ENCODE results near the gene KIAA1549. TPM values are rescaled to one million over a fixed set of nuclear protein-coding genes. Genes with fewer than 3 reads are reported as not detected.

Gene KIAA1549
- total and polyA plus RNA-seq, 10 of the 15 experiments (the other 5 are each of a cell fraction or from before 2014, with no cell fraction given), result 0.02 to 0.82 (median 0.22) TPM

DNA sequence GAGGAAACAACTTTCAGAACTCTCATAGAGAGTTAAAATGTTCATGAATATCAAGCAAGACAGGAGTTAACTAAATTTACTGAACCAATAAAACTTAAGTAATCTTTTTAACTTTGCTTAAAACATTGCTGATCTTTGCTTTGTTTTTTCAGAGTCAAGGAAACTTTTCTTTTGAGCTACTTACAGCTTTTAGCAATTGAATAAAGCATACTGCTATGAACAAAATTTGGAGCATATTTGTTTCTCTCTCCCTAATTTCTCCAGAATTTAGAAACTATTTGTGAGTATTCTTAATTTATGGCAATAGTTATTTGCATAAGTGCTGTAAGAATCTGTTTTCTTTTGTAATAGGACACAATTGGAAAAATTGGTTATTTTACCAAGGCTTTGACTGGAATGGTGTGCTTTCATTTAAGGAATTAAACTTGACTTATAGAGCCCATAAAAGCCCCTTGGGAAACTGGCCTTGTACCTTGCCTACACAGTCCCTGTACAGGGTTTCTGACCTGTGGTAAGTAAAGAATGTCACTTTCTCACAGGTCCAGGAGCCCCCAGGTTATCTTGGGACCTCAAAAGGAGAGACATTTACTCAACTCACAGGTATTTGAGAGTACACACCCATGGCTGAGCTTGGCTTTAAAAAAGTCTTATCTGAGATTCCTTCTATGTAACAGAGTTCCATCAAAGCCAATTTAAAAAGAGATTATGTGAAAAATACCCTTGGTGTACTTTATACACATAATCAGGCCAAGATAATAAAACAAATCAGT, 23.3 kb upstream of the KIAA1549 start:
- Histone ChIP-seq H3K79me2 (ENCODE audit: control insufficient read depth, insufficient read depth, low read length) (no peaks in the 10 kb centered on the region), H3K4me2 (ENCODE audit: control insufficient read depth, insufficient read depth) (no peak overlapping the region), H3K4me1 (ENCODE audit: control insufficient read depth, insufficient read depth, low read length) (no peaks in the 10 kb centered on the region), H4K20me1 (ENCODE audit: control insufficient read depth, insufficient read depth) (no peaks in the 10 kb centered on the region), H3K4me3 (no peak overlapping the region), H3K27me3 (replicated peaks in 1 of 2; ENCODE audit: control insufficient read depth in 2 of 2, insufficient read depth in 2 of 2, low read length in 1 of 2) (no peaks in the 10 kb centered on the region; a peak in 1 of 4 replicates), H3K27ac (ENCODE audit: control insufficient read depth, insufficient read depth) (no peak overlapping the region), H2AFZ (ENCODE audit: control insufficient read depth, low read depth, low read length) (no peak overlapping the region), H3K9ac (ENCODE audit: control insufficient read depth, insufficient read depth, low read length) (no peak overlapping the region), H3K36me3 (ENCODE audit: control insufficient read depth in 2 of 2, insufficient read depth in 2 of 2, low read length in 1 of 2) (no peaks in the 10 kb centered on the region), H3K9me3 (replicated peaks; ENCODE audit: control insufficient read depth, insufficient read depth, low read length) (no peaks in the 10 kb centered on the region)
- intact Hi-C loops (cut with micrococcal nuclease; ENCODE audit: unreplicated experiment) (no loop called here), in situ Hi-C loops (cut with MboI) (no loop called here)
- RAD21 ChIA-PET (ENCODE audit: unreplicated experiment), result no interaction called here
- CTCF ChIA-PET, result interaction anchor here (0.7 kb wide), 1 partner anchor 12 kb away, joined by 3 read pairs; no protein-coding TSS in a partner anchor
- FAIRE-seq (no peak), DNase-seq (ENCODE audit: low read depth, low spot score) (no peak), ATAC-seq (no peak)
- no TSS peak for BruUV-seq (replicated peaks)
- no peak for TF ChIP-seq KAT2A (conservative IDR thresholded peaks at IDR 0.05; ENCODE audit: control insufficient read depth, low read depth, low read length)
- SMC1A ChIA-PET (ENCODE audit: uncharacterized antibody, unreplicated experiment), result interaction anchor here (0.9 to 1.2 kb wide), 2 partner anchors 12 to 118 kb away, joined by 3 read pairs; no protein-coding TSS in a partner anchor
- POLR2A ChIA-PET, result no interaction called here

DNA sequence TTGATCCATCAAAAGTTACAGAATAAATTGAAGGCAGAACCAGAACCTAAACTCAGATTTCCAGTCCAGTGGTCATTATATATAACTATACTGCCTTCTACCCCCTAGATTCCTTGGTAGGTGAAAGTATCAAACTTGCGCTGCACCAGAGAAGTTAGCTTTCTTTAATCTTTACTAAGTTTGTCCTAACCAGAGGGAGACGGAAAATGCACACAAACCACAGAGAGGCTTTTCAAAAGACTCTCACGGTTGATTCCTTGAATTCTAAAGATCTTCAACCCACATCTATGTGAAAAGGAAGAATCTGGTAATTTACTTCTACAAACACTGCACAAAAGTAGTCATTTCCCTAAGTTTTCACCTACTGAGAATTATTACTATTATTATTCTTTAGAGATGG, 18.2 kb upstream of the KIAA1549 start:
- Histone ChIP-seq H4K20me1 (ENCODE audit: control insufficient read depth, insufficient read depth) (no peaks in the 10 kb centered on the region), H3K79me2 (ENCODE audit: control insufficient read depth, insufficient read depth, low read length) (no peaks in the 10 kb centered on the region), H3K4me1 (ENCODE audit: control insufficient read depth, insufficient read depth, low read length) (no peaks in the 10 kb centered on the region), H3K36me3 (ENCODE audit: control insufficient read depth in 2 of 2, insufficient read depth in 2 of 2, low read length in 1 of 2) (no peaks in the 10 kb centered on the region), H3K9me3 (replicated peaks; ENCODE audit: control insufficient read depth, insufficient read depth, low read length) (no peaks in the 10 kb centered on the region), H3K27me3 (replicated peaks in 1 of 2; ENCODE audit: control insufficient read depth in 2 of 2, insufficient read depth in 2 of 2, low read length in 1 of 2) (no peaks in the 10 kb centered on the region; a peak in 1 of 4 replicates), H3K9ac (ENCODE audit: control insufficient read depth, insufficient read depth, low read length) (no peak overlapping the region), H3K27ac (ENCODE audit: control insufficient read depth, insufficient read depth) (no peak overlapping the region), H3K4me3 (no peak overlapping the region), H3K4me2 (ENCODE audit: control insufficient read depth, insufficient read depth) (no peak overlapping the region), H2AFZ (ENCODE audit: control insufficient read depth, low read depth, low read length) (no peak overlapping the region)
- intact Hi-C loops (cut with micrococcal nuclease; ENCODE audit: unreplicated experiment) (no loop called here), in situ Hi-C loops (cut with MboI) (no loop called here)
- FAIRE-seq (no peak), ATAC-seq (no peak), DNase-seq (ENCODE audit: low read depth, low spot score) (no peak)
- WGBS (ENCODE audit: insufficient coverage, insufficient replicate concordance, low lambda C conversion rate, missing lambda C conversion rate), result 31% methylated on average over 3 of the region's 3 CpGs
- POLR2A ChIA-PET, result no interaction called here
- CTCF ChIA-PET, result no interaction called here
- RAD21 ChIA-PET (ENCODE audit: unreplicated experiment), result no interaction called here
- BruUV-seq (replicated peaks), result no TSS peak
- SMC1A ChIA-PET (ENCODE audit: uncharacterized antibody, unreplicated experiment), result interaction anchor here (1.0 kb wide), 1 partner anchor 9 kb away, joined by 3 read pairs; no protein-coding TSS in a partner anchor
- TF ChIP-seq SMARCA5 (IDR thresholded peaks at IDR 0.05), result no peak
- TF ChIP-seq, protein P1, sequence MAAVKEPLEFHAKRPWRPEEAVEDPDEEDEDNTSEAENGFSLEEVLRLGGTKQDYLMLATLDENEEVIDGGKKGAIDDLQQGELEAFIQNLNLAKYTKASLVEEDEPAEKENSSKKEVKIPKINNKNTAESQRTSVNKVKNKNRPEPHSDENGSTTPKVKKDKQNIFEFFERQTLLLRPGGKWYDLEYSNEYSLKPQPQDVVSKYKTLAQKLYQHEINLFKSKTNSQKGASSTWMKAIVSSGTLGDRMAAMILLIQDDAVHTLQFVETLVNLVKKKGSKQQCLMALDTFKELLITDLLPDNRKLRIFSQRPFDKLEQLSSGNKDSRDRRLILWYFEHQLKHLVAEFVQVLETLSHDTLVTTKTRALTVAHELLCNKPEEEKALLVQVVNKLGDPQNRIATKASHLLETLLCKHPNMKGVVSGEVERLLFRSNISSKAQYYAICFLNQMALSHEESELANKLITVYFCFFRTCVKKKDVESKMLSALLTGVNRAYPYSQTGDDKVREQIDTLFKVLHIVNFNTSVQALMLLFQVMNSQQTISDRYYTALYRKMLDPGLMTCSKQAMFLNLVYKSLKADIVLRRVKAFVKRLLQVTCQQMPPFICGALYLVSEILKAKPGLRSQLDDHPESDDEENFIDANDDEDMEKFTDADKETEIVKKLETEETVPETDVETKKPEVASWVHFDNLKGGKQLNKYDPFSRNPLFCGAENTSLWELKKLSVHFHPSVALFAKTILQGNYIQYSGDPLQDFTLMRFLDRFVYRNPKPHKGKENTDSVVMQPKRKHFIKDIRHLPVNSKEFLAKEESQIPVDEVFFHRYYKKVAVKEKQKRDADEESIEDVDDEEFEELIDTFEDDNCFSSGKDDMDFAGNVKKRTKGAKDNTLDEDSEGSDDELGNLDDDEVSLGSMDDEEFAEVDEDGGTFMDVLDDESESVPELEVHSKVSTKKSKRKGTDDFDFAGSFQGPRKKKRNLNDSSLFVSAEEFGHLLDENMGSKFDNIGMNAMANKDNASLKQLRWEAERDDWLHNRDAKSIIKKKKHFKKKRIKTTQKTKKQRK (IDR thresholded peaks at IDR 0.05; ENCODE audit: low read depth, low read length), result no peak
- no peak for TF ChIP-seq NR2C1 (IDR thresholded peaks at IDR 0.05)
- no peak for TF ChIP-seq IKZF1 (conservative IDR thresholded peaks at IDR 0.05)
- no peak for TF ChIP-seq ZNF217 (IDR thresholded peaks at IDR 0.05)
- no peak for TF ChIP-seq POLR2AphosphoS5 (IDR thresholded peaks at IDR 0.05; ENCODE audit: low read length)
- TF ChIP-seq POLR2A (IDR thresholded peaks at IDR 0.05; ENCODE audit: low read depth, low read length), result no peak
- TF ChIP-seq ZNF207 (IDR thresholded peaks at IDR 0.05; ENCODE audit: borderline replicate concordance), result no peak
- TF ChIP-seq FOXK2 (IDR thresholded peaks at IDR 0.05), result no peak
- no peak for TF ChIP-seq POU2F2 (IDR thresholded peaks at IDR 0.05; ENCODE audit: borderline replicate concordance, low read depth, low read length)
- TF ChIP-seq, protein P2, sequence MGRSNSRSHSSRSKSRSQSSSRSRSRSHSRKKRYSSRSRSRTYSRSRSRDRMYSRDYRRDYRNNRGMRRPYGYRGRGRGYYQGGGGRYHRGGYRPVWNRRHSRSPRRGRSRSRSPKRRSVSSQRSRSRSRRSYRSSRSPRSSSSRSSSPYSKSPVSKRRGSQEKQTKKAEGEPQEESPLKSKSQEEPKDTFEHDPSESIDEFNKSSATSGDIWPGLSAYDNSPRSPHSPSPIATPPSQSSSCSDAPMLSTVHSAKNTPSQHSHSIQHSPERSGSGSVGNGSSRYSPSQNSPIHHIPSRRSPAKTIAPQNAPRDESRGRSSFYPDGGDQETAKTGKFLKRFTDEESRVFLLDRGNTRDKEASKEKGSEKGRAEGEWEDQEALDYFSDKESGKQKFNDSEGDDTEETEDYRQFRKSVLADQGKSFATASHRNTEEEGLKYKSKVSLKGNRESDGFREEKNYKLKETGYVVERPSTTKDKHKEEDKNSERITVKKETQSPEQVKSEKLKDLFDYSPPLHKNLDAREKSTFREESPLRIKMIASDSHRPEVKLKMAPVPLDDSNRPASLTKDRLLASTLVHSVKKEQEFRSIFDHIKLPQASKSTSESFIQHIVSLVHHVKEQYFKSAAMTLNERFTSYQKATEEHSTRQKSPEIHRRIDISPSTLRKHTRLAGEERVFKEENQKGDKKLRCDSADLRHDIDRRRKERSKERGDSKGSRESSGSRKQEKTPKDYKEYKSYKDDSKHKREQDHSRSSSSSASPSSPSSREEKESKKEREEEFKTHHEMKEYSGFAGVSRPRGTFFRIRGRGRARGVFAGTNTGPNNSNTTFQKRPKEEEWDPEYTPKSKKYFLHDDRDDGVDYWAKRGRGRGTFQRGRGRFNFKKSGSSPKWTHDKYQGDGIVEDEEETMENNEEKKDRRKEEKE (IDR thresholded peaks at IDR 0.05), result no peak
